ENCODE measurements around the gene EPS8L3.
A peak's percentile ranks its signal among the peaks of the same experiment; 100 is the strongest.
"Not testable (repeated sequence)": the region's sequence is repeated elsewhere in the genome, so short reads cannot be mapped to it uniquely, and the experiment has no call there.

Gene EPS8L3

GRCh38 chr1:109803901-109804331, 40.2 kb upstream of the EPS8L3 start:
- no peaks in the 10 kb centered on the region for H3K36me3 ChIP-seq (ENCODE audit: control insufficient read depth, insufficient read depth, low read length)
- DNase-seq: no peak
- H3K27ac ChIP-seq (ENCODE audit: insufficient read depth, low read length, poor library complexity, severe bottlenecking): peak overlapping the region; percentile 64
- H3K4me1 ChIP-seq (ENCODE audit: control insufficient read depth, insufficient read depth, low read length, poor library complexity, severe bottlenecking): peaks cover 74% of the 10 kb centered on the region
- no peaks in the 10 kb centered on the region for H3K9me3 ChIP-seq (ENCODE audit: control insufficient read depth, low read length)
- H3K27me3 ChIP-seq (replicated peaks; ENCODE audit: control insufficient read depth, insufficient read depth, low read length, poor library complexity, severe bottlenecking): no peaks in the 10 kb centered on the region
- no peak overlapping the region for H3K4me3 ChIP-seq (ENCODE audit: insufficient read depth, low read depth, low read length, poor library complexity, severe bottlenecking)

GRCh38 chr1:109802901-109803561, 39.3 kb upstream of the EPS8L3 start:
- DNase-seq: no peak
- H3K4me1 ChIP-seq (ENCODE audit: control insufficient read depth, insufficient read depth, low read length, poor library complexity, severe bottlenecking): peaks cover 74% of the 10 kb centered on the region
- H3K27ac ChIP-seq (ENCODE audit: insufficient read depth, low read length, poor library complexity, severe bottlenecking): peak overlapping the region; percentile 64
- H3K9me3 ChIP-seq (ENCODE audit: control insufficient read depth, low read length): no peaks in the 10 kb centered on the region
- H3K27me3 ChIP-seq (replicated peaks; ENCODE audit: control insufficient read depth, insufficient read depth, low read length, poor library complexity, severe bottlenecking): no peaks in the 10 kb centered on the region
- no peaks in the 10 kb centered on the region for H3K36me3 ChIP-seq (ENCODE audit: control insufficient read depth, insufficient read depth, low read length)
- no peak overlapping the region for H3K4me3 ChIP-seq (ENCODE audit: insufficient read depth, low read depth, low read length, poor library complexity, severe bottlenecking)

- Histone ChIP-seq H3K27ac (ENCODE audit: insufficient read depth, low read length, poor library complexity, severe bottlenecking) (peak overlapping the region; percentile 64), H3K4me1 (ENCODE audit: control insufficient read depth, insufficient read depth, low read length, poor library complexity, severe bottlenecking) (peaks cover 74% of the 10 kb centered on the region)
- peak; percentile 26 to 48 (median 34) for DNase-seq
Observed at GRCh38 chr1:109802136-109802900, 38.6 kb upstream of the EPS8L3 start.

GRCh38 chr1:109801791-109802135, 38.0 kb upstream of the EPS8L3 start:
- H3K27me3 ChIP-seq (replicated peaks; ENCODE audit: control insufficient read depth, insufficient read depth, low read length, poor library complexity, severe bottlenecking): no peaks in the 10 kb centered on the region
- DNase-seq: no peak
- H3K4me1 ChIP-seq (ENCODE audit: control insufficient read depth, insufficient read depth, low read length, poor library complexity, severe bottlenecking): peaks cover 73% of the 10 kb centered on the region
- H3K9me3 ChIP-seq (ENCODE audit: control insufficient read depth, low read length): no peaks in the 10 kb centered on the region
- H3K4me3 ChIP-seq (ENCODE audit: insufficient read depth, low read depth, low read length, poor library complexity, severe bottlenecking): no peak overlapping the region
- peak overlapping the region; percentile 64 for H3K27ac ChIP-seq (ENCODE audit: insufficient read depth, low read length, poor library complexity, severe bottlenecking)
- no peaks in the 10 kb centered on the region for H3K36me3 ChIP-seq (ENCODE audit: control insufficient read depth, insufficient read depth, low read length)

More at GRCh38 chr1:109802136-109802900, 38.6 kb upstream of the EPS8L3 start:
- Histone ChIP-seq H3K9me3 (ENCODE audit: control insufficient read depth, low read length) (no peaks in the 10 kb centered on the region), H3K4me3 (ENCODE audit: insufficient read depth, low read depth, low read length, poor library complexity, severe bottlenecking) (no peak overlapping the region), H3K27me3 (replicated peaks; ENCODE audit: control insufficient read depth, insufficient read depth, low read length, poor library complexity, severe bottlenecking) (no peaks in the 10 kb centered on the region), H3K36me3 (ENCODE audit: control insufficient read depth, insufficient read depth, low read length) (no peaks in the 10 kb centered on the region)

GRCh38 chr1:109800291-109800690, 36.6 kb upstream of the EPS8L3 start:
- Histone ChIP-seq H3K4me1 (ENCODE audit: control insufficient read depth, insufficient read depth, low read length, poor library complexity, severe bottlenecking) (peaks cover 64% of the 10 kb centered on the region), H3K27ac (ENCODE audit: insufficient read depth, low read length, poor library complexity, severe bottlenecking) (no peak overlapping the region), H3K4me3 (ENCODE audit: insufficient read depth, low read depth, low read length, poor library complexity, severe bottlenecking) (no peak overlapping the region), H3K36me3 (ENCODE audit: control insufficient read depth, insufficient read depth, low read length) (no peaks in the 10 kb centered on the region), H3K9me3 (ENCODE audit: control insufficient read depth, low read length) (no peaks in the 10 kb centered on the region), H3K27me3 (replicated peaks; ENCODE audit: control insufficient read depth, insufficient read depth, low read length, poor library complexity, severe bottlenecking) (no peaks in the 10 kb centered on the region)
- DNase-seq: no peak

GRCh38 chr1:109799445-109799844, 35.7 kb upstream of the EPS8L3 start:
- Histone ChIP-seq H3K4me1 (ENCODE audit: control insufficient read depth, insufficient read depth, low read length, poor library complexity, severe bottlenecking) (peaks cover 62% of the 10 kb centered on the region), H3K27ac (ENCODE audit: insufficient read depth, low read length, poor library complexity, severe bottlenecking) (no peak overlapping the region), H3K36me3 (ENCODE audit: control insufficient read depth, insufficient read depth, low read length) (no peaks in the 10 kb centered on the region), H3K27me3 (replicated peaks; ENCODE audit: control insufficient read depth, insufficient read depth, low read length, poor library complexity, severe bottlenecking) (no peaks in the 10 kb centered on the region), H3K4me3 (ENCODE audit: insufficient read depth, low read depth, low read length, poor library complexity, severe bottlenecking) (no peak overlapping the region), H3K9me3 (ENCODE audit: control insufficient read depth, low read length) (no peaks in the 10 kb centered on the region)
- DNase-seq: no peak

GRCh38 chr1:109797303-109797595, 33.5 kb upstream of the EPS8L3 start:
- H3K4me1 ChIP-seq (ENCODE audit: control insufficient read depth, insufficient read depth, low read length, poor library complexity, severe bottlenecking): peaks cover 58% of the 10 kb centered on the region
- not testable (repeated sequence) for H3K9me3 ChIP-seq (ENCODE audit: control insufficient read depth, low read length)

GRCh38 chr1:109796484-109797302, 33.0 kb upstream of the EPS8L3 start:
- no peak overlapping the region for H3K4me3 ChIP-seq (ENCODE audit: insufficient read depth, low read depth, low read length, poor library complexity, severe bottlenecking)
- DNase-seq: no peak
- no peaks in the 10 kb centered on the region for H3K27me3 ChIP-seq (replicated peaks; ENCODE audit: control insufficient read depth, insufficient read depth, low read length, poor library complexity, severe bottlenecking)
- no peaks in the 10 kb centered on the region for H3K9me3 ChIP-seq (ENCODE audit: control insufficient read depth, low read length)
- H3K36me3 ChIP-seq (ENCODE audit: control insufficient read depth, insufficient read depth, low read length): no peaks in the 10 kb centered on the region
- peaks cover 55% of the 10 kb centered on the region for H3K4me1 ChIP-seq (ENCODE audit: control insufficient read depth, insufficient read depth, low read length, poor library complexity, severe bottlenecking)
- H3K27ac ChIP-seq (ENCODE audit: insufficient read depth, low read length, poor library complexity, severe bottlenecking): no peak overlapping the region

More at GRCh38 chr1:109797303-109797595, 33.5 kb upstream of the EPS8L3 start:
- H3K4me3 ChIP-seq (ENCODE audit: insufficient read depth, low read depth, low read length, poor library complexity, severe bottlenecking); DNase-seq; H3K27ac ChIP-seq (ENCODE audit: insufficient read depth, low read length, poor library complexity, severe bottlenecking); H3K27me3 ChIP-seq (replicated peaks; ENCODE audit: control insufficient read depth, insufficient read depth, low read length, poor library complexity, severe bottlenecking); H3K36me3 ChIP-seq (ENCODE audit: control insufficient read depth, insufficient read depth, low read length): not testable (repeated sequence)

GRCh38 chr1:109794319-109795132, 30.8 kb upstream of the EPS8L3 start:
- Histone ChIP-seq H3K9me3 (ENCODE audit: control insufficient read depth, low read length) (no peaks in the 10 kb centered on the region), H3K27me3 (replicated peaks; ENCODE audit: control insufficient read depth, insufficient read depth, low read length, poor library complexity, severe bottlenecking) (no peaks in the 10 kb centered on the region), H3K4me3 (ENCODE audit: insufficient read depth, low read depth, low read length, poor library complexity, severe bottlenecking) (no peak overlapping the region), H3K27ac (ENCODE audit: insufficient read depth, low read length, poor library complexity, severe bottlenecking) (no peak overlapping the region), H3K36me3 (ENCODE audit: control insufficient read depth, insufficient read depth, low read length) (no peaks in the 10 kb centered on the region), H3K4me1 (ENCODE audit: control insufficient read depth, insufficient read depth, low read length, poor library complexity, severe bottlenecking) (peaks cover 63% of the 10 kb centered on the region)
- no peak for DNase-seq

All from effector memory CD4-positive, alpha-beta T cell (primary cell).